HL-60/S4 treated with retinoic acid at 250 ng/mL for 4 days and 3 days (cell line): ENCODE results near the gene RAB3IL1.
"Not testable (repeated sequence)": the region's sequence is repeated elsewhere in the genome, so short reads cannot be mapped to it uniquely, and the experiment has no call there.

Experiments
- in situ Hi-C: fragments of 300-500 bp; cut with MboI; formaldehyde crosslinking; loops from 2 replicates; pipeline ENCODE4 v1.7.0; 2022; ENCODE audit warnings: low sequenced_read_pairs

Gene RAB3IL1

GRCh38 chr11:61917334-61918109 is at the start of gene RAB3IL1:
Gene RAB3IL1, minus strand, starts transcription at chr11:61917566. Its CDS starts 199 bp downstream, at chr11:61917367.
- in situ Hi-C loops, result no loop called here

GRCh38 chr11:61966734-61967115 is 49.4 kb upstream of the RAB3IL1 start:
- in situ Hi-C loops, result no loop called here

GRCh38 chr11:61964666-61965271 is 47.4 kb upstream of the RAB3IL1 start:
- in situ Hi-C loops, result not testable (repeated sequence)

DNA sequence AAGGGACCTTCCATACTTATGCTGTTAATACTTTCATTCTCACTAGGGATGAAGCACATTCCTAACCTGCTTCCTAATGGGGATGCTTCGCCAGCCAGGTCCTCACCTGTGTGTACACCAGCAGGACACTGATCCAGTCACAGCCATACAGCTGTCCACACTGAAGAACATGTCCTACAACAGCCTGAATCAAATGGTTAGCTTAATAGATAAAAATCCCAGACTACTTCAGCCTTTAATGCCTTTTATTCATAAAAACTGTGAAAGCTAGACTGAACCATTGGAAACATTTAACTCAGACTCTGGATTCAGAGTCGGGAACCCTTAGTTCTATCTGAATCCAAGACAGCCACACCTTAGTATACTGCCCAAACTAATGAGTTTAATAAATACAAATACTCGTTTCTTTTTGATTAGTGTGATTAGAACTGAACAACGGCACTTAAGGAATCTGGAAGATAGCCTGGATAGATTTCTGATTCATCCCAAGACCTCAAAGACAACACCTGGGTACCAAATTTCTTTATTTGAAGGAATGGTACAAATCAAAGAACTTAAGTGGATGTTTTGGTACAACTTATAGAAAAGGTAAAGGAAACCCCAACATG is 46.8 kb upstream of the RAB3IL1 start:
- in situ Hi-C loops, result no loop called here

- in situ Hi-C loops, result no loop called here
These were observed 46.1 kb upstream of the RAB3IL1 start for GRCh38 chr11:61963282-61964057.

- in situ Hi-C loops, result no loop called here
These were observed 45.6 kb upstream of the RAB3IL1 start for GRCh38 chr11:61963016-61963281.

DNA sequence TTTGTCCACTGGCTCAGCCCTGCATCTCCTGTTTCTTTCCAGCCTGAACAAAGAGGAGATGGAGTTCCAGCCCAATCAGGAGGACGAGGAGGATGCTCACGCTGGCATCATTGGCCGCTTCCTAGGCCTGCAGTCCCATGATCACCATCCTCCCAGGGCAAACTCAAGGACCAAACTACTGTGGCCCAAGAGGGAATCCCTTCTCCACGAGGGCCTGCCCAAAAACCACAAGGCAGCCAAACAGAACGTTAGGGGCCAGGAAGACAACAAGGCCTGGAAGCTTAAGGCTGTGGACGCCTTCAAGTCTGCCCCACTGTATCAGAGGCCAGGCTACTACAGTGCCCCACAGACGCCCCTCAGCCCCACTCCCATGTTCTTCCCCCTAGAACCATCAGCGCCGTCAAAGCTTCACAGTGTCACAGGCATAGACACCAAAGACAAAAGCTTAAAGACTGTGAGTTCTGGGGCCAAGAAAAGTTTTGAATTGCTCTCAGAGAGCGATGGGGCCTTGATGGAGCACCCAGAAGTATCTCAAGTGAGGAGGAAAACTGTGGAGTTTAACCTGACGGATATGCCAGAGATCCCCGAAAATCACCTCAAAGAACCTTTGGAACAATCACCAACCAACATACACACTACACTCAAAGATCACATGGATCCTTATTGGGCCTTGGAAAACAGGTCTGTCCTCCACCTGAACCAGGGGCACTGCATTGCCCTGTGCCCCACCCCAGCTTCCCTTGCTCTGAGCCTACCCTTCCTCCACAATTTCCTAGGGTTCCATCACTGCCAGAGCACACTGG is 45.0 kb upstream of the RAB3IL1 start:
- in situ Hi-C loops, result no loop called here

DNA sequence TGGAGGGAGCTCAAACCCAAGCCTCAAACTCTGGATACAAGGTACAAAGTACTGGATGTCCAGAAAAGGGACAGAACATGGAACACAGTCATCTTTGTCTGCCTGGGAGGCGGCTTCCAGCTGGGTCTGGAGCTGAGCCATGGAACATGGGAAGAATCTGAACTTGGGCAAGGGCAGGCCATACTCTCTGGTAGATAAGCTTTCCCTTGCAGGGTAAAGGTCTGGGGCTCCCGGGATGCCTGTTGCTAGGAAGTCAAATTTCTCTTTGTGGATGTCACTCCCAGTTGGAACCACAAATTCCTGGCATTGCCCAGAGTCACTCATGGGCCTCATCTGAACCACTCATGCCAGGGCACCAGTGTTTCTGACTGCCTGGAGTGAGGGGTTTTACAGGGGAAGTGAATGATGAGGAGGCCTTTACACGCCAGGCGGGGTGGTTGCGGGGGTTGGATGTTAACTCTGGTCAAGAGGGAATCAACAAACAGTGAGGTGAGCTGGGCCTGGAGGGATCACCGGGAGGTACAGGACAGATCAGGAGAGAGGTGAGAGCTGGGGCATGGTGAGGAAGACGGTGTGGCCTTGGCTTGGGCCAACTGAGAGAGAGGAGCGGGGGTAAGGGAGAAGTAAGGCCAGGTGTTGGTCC is 44.3 kb upstream of the RAB3IL1 start:
- in situ Hi-C loops, result no loop called here

DNA sequence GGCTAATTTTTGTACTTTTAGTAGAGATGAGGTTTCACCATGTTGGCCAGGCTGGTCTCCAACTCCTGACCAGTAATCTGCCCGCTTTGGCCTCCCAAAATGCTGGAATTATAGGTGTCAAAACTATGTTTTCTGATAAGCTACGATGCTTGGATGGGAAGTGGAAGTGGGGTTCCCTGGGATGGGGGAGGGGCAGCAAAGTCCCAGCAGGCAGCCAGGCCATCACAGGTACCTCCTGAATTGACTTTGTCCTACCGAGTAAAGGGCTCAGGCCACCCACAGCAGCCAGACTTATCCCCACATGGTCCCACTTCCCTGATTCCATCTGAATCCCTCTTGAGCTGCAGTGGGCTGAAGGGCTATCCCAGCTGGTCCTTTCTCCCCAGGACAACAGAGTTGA is 43.2 kb upstream of the RAB3IL1 start:
- in situ Hi-C loops, result no loop called here

- in situ Hi-C loops, result no loop called here
These were observed 42.3 kb upstream of the RAB3IL1 start for GRCh38 chr11:61959678-61960077.

- in situ Hi-C loops, result no loop called here
These were observed 41.7 kb upstream of the RAB3IL1 start for GRCh38 chr11:61959114-61959513.

DNA sequence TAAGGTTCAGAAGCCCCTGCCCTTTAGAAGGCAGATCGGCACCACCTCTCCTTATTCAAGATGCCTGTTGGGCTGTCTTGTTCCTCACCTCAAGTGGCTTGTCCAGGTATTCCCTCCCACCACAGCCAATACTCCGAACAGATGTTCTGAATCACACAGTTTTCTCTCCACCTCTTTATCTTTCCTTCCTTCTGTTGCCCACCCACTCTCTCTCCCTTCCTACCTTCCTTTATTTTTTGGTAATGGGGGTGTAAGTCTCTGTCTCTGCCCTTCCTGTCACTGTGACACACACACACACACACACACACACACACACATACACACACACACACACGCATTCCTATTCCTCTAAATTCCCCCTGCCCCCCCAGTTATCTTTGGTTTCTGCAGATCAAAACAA is 41.2 kb upstream of the RAB3IL1 start:
- in situ Hi-C loops, result no loop called here

DNA sequence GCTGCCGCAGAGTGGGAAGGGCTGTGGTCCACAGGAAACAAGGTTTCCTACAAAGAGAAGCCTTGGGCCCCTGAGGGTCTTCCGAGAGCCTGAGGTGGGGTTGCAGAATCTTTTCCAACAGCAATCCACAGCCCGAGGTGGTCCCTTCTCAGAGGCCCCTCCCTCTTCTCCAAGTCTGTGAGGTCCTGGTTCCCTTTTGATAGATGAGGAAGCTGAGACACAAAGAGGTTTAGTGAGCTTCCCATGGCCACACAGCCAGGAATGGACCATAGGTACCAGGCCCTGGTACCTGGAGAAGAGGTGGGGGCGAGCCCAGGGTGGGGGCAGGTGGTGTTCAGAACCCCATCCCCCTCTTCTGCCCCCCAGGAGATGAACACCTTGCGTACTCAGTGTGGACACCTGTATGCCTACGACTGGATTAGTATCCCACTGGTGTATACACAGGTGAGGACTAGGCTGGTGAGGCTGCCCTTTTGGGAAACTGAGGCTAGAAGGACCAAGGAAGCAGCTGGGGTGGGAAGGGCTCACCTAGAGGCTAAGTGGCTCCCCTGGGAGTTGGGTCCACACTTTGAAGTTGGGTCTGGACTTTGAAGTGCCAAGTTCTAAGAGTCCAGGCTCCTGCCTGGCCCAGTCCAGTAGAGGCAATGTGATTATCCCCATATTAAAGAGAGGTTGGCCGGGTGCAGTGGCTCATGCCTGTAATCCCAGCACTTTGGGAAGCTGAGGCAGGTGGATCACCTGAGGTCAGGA is 39.8 kb upstream of the RAB3IL1 start:
- in situ Hi-C loops, result no loop called here

- in situ Hi-C loops, result no loop called here
These were observed 39.0 kb upstream of the RAB3IL1 start for GRCh38 chr11:61956191-61957020.

- in situ Hi-C loops, result no loop called here
These were observed 38.2 kb upstream of the RAB3IL1 start for GRCh38 chr11:61955422-61956135.

GRCh38 chr11:61954851-61955421 is 37.6 kb upstream of the RAB3IL1 start:
- in situ Hi-C loops, result no loop called here

- in situ Hi-C loops, result no loop called here
These were observed 36.9 kb upstream of the RAB3IL1 start for GRCh38 chr11:61954106-61954850.
